GM21576 (cell line): ENCODE measurements around the gene FREM2.

Source experiments
- ATAC-seq: cut with Tn5 transposase; IDR thresholded peaks from one replicate; pipeline ENCODE4 v1.9.1; 2021; ENCODE audit warnings: mild to moderate bottlenecking, moderate library complexity; ENCODE audit not compliant: unreplicated experiment

FREM2 gene, protein sequence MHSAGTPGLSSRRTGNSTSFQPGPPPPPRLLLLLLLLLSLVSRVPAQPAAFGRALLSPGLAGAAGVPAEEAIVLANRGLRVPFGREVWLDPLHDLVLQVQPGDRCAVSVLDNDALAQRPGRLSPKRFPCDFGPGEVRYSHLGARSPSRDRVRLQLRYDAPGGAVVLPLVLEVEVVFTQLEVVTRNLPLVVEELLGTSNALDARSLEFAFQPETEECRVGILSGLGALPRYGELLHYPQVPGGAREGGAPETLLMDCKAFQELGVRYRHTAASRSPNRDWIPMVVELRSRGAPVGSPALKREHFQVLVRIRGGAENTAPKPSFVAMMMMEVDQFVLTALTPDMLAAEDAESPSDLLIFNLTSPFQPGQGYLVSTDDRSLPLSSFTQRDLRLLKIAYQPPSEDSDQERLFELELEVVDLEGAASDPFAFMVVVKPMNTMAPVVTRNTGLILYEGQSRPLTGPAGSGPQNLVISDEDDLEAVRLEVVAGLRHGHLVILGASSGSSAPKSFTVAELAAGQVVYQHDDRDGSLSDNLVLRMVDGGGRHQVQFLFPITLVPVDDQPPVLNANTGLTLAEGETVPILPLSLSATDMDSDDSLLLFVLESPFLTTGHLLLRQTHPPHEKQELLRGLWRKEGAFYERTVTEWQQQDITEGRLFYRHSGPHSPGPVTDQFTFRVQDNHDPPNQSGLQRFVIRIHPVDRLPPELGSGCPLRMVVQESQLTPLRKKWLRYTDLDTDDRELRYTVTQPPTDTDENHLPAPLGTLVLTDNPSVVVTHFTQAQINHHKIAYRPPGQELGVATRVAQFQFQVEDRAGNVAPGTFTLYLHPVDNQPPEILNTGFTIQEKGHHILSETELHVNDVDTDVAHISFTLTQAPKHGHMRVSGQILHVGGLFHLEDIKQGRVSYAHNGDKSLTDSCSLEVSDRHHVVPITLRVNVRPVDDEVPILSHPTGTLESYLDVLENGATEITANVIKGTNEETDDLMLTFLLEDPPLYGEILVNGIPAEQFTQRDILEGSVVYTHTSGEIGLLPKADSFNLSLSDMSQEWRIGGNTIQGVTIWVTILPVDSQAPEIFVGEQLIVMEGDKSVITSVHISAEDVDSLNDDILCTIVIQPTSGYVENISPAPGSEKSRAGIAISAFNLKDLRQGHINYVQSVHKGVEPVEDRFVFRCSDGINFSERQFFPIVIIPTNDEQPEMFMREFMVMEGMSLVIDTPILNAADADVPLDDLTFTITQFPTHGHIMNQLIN (N-terminal part only)

DNA sequence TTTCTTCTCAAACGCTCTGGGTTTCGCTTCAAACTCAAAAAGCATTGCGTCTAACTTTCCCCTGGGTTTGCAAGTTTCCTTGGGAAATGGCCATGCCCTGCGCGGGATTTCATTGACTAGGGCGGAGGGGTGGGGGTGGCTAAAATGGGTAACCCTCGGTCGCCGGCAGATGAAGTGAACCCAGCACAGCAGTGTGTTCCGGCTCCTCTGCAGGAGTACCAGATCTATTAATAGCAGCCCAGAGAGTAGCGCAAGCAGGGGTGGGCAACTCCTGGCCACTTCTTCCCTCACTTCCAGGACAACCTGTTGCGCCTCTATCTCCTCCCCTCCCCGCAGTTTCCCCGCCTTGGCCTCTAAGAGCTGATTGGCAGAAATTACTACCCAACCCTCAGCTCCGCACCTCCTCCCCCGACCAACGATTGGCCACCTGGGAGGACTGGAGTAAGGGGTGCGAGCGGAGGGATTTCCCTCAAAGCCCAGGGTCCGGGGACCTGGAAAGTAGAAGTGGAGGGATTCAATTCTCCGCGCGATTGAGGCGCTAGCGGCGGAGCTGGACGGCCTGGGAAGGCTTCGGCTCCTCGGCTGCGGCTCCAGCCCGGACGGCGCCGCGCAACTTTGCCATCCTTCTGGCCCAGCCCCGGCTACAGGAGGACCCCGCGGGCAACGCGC lies at the start of gene FREM2:
FREM2 (plus strand) TSS at position 501 of the 669 bp plus-strand sequence. CDS start 268 bp downstream, outside the sequence.
- no peak for ATAC-seq

DNA sequence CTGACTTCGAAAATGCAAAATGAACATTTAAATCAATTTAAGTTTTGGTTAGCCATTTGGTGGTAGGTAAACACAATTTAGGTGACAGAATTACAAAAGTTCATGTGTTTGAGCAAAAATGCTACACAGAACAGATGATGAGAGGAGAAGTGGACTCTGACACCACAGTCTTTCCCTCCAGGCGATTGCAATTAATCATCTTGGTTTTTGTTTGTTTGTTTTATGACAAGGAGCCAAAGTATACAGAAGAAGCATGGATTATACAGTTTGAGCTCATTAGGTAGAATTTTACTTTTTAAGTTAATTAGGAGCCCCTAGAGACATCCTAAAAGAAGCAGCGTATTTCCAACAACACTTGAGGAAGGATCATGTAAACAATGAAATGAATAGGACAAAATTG lies 49.3 kb upstream of the FREM2 start:
- ATAC-seq = no peak

DNA sequence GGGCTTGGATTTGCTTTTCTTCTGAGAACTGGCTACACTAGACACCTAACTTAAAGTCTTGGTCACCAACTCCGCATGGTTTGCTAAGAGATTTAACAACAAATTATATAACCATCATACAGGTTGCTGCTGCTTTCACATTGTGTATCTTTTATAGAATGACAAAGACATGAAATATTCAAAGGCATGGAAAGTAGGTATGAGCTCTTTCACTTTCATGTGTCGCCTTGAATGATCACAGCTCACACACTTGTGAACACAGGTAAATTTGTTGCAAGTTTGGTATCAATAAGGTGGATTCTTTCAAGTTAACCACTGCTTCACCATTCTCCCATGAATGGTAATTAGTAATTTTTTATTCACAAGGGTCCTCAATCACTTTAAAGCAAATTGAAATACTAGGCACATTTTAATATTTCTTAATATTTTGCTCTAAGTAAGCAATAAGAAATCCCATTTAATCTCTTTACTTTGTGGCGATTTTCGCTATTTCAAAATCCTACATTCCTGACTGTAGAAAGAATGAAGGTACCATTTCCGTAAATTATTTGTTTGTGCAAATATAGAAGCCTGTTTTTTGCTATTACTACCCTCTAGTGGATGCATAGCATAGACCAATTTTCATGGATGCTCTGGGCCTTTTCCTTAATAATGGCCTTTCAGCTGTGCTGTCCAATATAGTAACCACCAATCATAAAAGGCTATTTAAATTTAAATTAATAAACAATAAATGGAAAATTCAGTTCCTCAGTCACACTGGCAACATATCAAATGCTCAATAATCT lies 45.5 kb upstream of the FREM2 start:
- no peak for ATAC-seq

DNA sequence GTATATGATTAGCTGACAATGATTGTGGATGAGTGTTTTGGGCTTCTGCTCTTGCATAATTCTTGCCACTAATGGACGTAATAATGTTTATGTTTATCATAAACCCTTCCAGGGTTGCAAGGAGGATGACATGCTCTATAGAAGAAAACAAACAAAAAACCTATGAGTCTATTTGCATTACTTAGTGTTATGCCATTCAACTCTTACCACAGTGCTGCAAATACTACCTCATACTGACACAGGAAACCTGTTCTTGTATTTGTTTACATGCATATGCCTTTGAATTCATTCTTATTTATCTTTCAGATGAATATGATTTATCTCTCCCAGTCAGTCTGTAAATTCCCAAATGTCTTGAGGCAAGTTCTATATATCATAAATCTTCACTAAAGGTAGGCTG lies 39.6 kb upstream of the FREM2 start:
- no peak for ATAC-seq

DNA sequence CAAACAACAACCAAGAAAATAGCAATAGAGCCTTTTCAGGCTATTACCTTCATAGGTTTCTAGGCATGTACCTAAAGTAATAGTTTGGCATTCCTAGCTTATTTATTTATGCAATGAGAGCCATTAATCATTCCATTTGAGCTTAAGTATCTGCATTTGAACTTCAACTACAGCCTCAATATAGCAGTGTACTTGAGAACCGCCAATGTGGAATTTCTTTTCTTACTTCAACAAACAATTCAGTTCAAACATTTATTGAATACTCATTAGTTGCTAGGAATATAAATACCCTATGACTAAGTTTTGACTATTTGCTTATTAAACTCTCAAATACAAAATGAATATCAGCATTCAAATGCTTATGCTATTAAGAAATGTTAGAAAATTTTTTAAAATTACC lies 38.0 kb upstream of the FREM2 start:
- no peak for ATAC-seq

DNA sequence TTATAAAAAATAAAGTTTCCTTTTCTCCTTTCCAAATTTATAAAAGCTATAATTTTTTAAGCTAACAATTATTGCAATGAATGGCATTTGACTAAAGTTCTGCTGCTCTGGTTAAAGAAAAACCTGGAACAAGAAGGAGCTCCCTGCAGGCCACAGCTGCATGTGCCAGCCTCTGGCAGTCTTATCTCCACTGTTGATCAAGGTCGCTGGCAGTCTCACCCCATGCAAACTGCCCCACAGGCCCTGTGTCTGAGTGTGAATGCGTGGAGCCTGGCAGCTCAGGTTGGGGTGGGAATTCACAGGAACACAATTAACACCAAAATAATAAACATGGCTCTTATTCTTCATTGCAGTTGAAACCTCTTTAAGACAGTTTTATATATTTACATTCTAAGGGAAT lies 30.2 kb upstream of the FREM2 start:
- no peak for ATAC-seq

DNA sequence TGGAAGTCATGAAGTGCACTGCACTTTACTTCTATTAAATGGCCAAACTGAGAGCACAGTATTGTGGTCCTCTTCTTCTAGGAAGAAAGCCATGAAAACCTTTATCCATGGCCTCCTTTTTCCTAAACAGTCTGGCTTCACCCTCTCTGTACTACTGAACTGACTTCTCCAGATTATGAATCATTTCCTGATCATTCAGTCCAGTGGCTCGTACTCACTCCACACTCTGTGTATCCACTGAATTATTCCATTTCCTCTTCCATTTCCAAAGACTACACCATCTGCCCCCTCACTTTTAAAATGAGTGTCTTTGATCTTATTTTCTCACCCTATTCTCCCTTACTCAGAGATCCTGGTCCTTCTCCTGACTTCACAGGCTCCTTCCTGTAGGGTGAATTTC lies 29.7 kb upstream of the FREM2 start:
- no peak for ATAC-seq

DNA sequence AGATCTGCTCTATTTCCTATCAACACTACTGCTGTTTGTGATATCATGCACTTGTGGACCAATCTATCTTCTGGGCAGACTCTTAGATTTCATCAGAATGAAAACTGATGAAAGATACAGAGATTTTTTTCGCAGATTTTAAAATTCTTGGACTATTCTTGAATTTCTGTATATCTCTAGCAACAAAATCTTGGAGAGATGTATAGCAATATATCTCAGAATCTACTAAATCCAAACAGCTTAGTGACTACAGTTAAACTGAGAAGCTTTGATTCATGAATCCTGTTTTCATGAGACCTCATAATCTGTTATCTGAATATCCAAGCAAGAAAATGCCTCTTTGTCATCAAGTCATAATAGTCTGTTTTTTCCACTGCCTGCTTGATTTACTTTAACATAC lies 28.0 kb upstream of the FREM2 start:
- ATAC-seq = no peak

DNA sequence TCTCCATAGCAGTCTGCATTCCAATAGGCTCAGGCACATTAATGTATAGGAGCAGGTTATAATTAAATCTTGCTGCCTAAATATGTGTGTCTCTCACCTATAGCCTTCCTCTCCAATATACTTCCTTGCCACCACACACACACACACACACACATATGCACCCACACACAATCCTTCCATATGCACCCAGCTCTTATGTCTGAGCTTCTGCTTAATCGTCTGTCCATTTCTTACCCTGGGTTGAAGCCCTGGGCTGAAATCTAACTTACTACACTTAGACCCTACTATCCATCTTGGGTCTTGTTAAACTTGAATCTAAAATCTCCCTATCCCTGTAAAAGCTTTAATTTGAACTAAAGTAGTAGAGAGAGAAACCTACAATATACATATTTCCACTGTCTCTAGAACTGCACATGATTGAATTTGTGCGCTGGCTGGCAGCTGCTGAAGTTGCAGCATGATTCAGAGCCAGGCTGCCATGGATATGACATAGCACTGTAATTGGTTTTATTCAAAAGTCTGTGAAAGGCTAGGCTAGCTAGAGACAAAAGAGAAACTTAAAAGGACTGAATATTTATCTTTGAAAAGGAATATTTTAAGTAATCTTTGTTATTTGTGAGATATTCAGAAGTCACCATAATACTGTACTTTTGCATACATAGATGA lies 25.7 kb upstream of the FREM2 start:
- ATAC-seq = no peak

DNA sequence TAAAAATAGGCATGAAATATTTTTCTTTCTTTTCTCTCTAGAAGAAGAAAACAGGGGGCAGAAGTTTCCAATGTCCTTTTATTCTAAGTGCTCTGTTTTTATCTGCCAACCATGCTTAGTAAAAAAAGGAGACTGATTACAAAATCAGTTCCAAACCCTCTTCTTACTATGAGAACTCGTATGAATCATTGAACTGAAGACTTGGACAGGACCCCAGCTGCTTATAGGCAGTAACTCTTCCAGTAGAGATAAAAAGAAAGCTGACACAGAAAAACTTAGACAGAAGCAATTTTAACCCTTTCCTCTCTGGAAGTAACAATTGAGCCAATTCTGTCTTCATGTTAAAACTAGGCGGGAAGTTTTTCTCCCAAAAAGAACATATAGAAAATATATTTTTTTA lies 24.5 kb upstream of the FREM2 start:
- no peak for ATAC-seq

DNA sequence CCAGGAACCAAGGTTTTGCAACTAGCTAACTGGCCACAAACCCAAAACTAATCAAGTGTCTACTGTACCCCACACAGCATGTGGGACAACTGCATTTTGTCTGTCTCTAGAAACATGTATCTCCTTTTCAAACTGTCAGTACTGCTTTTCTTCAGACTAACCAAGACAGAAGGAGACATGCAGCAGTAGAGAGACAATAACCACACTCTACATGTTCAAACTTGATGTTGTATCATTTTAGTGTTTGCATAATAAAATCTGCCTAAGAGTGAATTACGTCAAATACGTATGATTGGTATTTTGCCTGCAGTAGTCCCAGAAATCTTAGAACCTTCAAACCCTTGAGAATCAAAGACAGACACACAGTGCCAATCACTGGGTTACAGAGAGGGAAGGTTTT lies 22.0 kb upstream of the FREM2 start:
- ATAC-seq = no peak

DNA sequence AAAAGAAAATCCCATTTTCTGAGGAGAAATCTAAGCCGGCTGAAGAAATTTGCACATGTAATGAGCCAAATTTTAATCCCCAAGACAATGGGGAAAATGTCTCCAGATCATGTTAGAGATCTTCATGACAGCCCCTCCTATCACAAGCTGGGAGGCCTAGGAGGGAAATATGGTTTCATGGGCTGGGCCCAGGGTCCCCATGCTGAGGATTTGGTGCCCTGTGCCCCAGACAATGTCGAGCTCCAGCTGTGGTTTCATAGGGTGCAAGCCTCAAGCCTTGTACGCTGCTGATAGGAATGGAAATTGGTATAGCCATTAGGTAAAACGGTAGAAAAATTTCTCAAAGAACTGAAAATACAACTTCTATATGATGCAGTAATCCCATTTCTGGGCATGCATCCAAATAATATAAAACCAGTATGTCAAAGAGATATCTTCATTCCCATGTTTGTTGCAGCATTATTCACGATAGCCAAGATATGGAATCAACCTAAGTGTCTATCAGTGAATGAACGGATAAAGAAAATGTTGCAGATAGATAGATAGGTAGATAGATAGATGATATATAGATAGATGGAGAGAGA lies 19.3 kb upstream of the FREM2 start:
- ATAC-seq = no peak

DNA sequence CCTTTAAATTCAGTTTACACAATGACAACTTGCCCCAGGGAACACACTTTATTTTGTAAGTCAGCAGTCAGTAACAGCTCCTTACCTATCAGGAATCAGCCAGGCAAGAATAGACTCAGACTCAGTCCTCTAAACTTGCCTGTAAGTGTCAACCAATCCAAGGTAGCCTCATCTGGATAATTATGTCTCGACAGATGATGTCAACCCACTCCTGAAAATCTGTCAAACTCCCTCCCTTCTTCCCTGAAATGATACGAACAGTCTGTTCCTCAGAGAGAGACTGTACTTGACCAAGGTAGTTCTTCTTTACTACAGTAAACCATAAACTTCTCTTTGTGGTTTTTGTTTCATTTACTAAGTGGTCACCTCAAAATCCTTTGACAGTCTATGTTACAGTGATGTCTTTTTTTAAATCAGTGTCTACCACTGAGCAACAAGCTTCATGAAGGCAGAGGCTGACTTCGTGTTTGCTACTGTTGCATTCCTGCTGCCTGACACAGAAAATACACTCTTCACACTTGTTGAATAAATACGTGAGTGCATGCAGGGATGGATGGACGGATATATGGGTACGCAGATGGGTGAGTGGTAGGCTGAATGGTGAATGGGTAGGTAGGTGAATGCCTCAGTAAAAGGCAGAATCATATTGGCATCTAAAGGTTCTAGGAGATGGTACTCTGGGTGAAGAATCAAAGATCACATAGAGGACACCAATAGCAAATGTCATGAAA lies 17.5 kb upstream of the FREM2 start:
- ATAC-seq = no peak

DNA sequence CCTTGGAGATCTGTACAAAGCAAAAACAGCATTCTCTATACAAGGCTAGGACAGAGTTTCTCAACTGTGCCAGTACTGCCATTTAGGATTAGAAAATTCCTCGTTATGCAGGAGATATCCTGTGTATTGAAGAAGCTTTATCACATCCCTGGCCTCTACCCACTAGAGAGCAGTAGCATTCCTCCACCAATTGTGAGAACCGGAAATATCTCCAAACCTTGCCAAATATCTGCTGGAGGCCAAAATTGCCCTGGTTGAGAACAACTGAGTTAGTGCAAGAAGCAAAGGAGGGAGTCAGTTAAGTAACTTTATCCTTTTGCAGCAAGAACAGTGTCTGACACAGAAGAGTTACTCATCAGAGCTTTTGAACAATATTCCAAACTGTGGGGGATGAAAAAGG lies 16.2 kb upstream of the FREM2 start:
- no peak for ATAC-seq

DNA sequence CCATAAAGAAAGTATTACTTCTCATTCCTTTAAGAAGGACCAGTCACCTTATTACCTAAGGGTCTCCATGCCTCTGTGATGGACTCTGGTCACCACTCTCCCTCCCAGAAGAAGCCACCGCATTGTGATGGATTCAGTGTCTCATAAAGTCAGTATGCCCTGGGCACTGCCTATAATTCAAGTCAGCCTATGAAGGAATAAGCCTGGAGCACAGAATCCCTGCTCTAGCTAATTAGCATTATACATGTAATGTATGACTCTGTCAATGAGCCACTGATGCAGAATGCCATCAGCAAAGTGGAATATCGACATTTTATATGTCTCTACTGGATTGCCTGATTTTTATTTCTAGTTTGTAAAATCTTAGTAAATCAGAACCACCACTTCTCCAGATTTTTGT lies 14.9 kb upstream of the FREM2 start:
- ATAC-seq = no peak

DNA sequence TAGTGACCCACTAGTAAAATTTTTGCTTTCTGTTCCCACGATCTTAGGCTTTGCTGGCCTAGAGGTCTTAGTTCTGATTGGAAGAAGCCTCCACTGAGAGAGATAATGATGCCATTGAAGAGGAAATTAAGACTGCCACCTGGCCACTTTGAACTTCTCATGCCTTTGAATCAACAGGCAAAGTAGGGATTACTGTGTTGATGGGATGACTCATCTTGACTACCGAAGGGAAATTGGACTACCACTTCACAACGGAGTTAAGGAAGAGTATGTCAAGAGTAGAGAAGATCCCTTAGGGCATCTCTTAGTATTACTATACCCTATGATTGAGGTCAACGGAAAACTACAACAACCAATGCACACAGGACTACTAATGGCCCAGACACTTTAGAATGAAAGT lies 12.7 kb upstream of the FREM2 start:
- ATAC-seq = no peak

DNA sequence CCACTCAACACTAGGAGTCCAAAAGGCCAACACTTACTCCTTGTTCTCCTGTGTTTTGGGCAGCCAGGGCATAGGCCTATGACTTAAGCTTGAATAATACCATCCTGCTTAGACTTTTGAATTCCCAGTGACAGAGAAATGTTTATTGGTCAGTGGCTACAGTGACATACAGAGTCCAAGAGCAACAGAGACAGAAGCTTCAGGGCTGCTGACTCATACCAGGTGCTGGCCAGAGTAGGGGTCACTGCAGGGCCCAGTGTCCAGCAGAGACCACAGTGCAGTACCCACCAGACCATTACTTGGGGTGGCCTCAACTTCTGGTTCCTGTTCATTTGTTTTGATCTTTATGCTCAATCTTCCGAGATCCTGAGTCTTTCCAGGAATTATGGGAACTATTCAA lies 6.0 kb upstream of the FREM2 start:
- no peak for ATAC-seq

DNA sequence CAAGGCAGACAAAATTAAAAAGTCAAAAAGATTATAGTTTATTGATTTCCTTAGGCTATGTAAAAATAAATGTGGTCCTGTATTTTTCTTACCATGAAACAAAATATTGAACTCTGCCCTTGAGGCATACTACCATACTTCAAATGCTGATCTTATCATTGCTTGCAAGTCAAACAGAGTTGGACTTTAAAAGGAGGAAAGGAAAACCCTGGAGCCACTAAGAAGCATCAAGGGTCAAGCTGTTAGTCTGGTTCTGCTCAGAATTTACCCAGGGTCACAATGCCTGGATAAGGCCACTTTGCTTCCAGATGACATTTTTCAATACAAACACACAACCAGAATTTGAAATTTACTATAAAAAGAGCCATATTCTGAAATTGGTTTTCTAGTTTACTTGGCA lies 2.2 kb upstream of the FREM2 start:
- no peak for ATAC-seq

DNA sequence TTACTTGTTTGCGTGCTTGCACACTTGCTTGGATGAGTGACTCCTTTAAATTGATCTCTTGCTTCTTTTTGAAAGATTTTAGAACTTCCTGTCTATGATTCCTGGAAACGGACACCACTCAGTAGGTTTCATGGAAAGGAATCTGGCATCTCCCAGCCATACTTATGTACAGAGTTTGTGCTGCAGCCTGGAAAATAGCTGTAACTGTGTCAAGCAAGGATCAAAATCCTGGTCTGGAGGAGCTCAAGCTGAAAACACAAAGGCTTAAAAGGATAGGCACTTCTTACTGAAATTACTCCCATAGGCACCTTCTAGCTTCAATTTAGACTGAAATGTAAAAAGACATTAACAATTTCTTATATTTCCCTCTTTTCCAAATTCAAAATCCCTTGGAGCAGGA lies 1.4 kb upstream of the FREM2 start:
- no peak for ATAC-seq
